ENCODE data around the gene CMTM5. TPM values are rescaled to one million over a fixed set of nuclear protein-coding genes. Genes with fewer than 3 reads are reported as not detected.

Gene CMTM5
- total RNA-seq, 1 donor from 2014 or later, result not detected

GRCh38 chr14:23356662-23357061, 20.2 kb upstream of the CMTM5 start:
- DNase-seq (ENCODE audit: low read depth), result no peak
- no peak for FAIRE-seq
- Histone ChIP-seq H3K4me3 (ENCODE audit: low read depth, low read length) (no peak overlapping the region), H3K36me3 (ENCODE audit: control insufficient read depth, insufficient read depth, low read length) (peaks cover 8% of the 10 kb centered on the region), H3K27me3 (ENCODE audit: control insufficient read depth, insufficient read depth, low read length) (peaks cover 4% of the 10 kb centered on the region)
- no peak for TF ChIP-seq CTCF (IDR thresholded peaks at IDR 0.05; ENCODE audit: insufficient read depth, low read length, severe bottlenecking)

- TF ChIP-seq CTCF (IDR thresholded peaks at IDR 0.05; ENCODE audit: insufficient read depth, low read length, severe bottlenecking), result no peak
Observed at GRCh38 chr14:23357261-23357660, 19.6 kb upstream of the CMTM5 start.

GRCh38 chr14:23358042-23358441, 18.8 kb upstream of the CMTM5 start:
- peaks cover 8% of the 10 kb centered on the region for H3K36me3 ChIP-seq (ENCODE audit: control insufficient read depth, insufficient read depth, low read length)
- no peak overlapping the region for H3K4me3 ChIP-seq (ENCODE audit: low read depth, low read length)
- FAIRE-seq (no peak), DNase-seq (ENCODE audit: low read depth) (no peak)
- peaks cover 4% of the 10 kb centered on the region for H3K27me3 ChIP-seq (ENCODE audit: control insufficient read depth, insufficient read depth, low read length)
- no peak for TF ChIP-seq CTCF (IDR thresholded peaks at IDR 0.05; ENCODE audit: insufficient read depth, low read length, severe bottlenecking)

More at GRCh38 chr14:23357261-23357660, 19.6 kb upstream of the CMTM5 start:
- Histone ChIP-seq H3K36me3 (ENCODE audit: control insufficient read depth, insufficient read depth, low read length) (peaks cover 8% of the 10 kb centered on the region), H3K4me3 (ENCODE audit: low read depth, low read length) (no peak overlapping the region), H3K27me3 (ENCODE audit: control insufficient read depth, insufficient read depth, low read length) (peaks cover 4% of the 10 kb centered on the region)
- DNase-seq (ENCODE audit: low read depth) (no peak), FAIRE-seq (no peak)

- Histone ChIP-seq H3K36me3 (ENCODE audit: control insufficient read depth, insufficient read depth, low read length) (peaks cover 8% of the 10 kb centered on the region), H3K27me3 (ENCODE audit: control insufficient read depth, insufficient read depth, low read length) (no peaks in the 10 kb centered on the region), H3K4me3 (ENCODE audit: low read depth, low read length) (no peak overlapping the region)
- FAIRE-seq, result no peak
- no peak for TF ChIP-seq CTCF (IDR thresholded peaks at IDR 0.05; ENCODE audit: insufficient read depth, low read length, severe bottlenecking)
- DNase-seq (ENCODE audit: low read depth), result no peak
Observed at GRCh38 chr14:23358553-23359166, 18.2 kb upstream of the CMTM5 start.

GRCh38 chr14:23359167-23359626, 17.6 kb upstream of the CMTM5 start:
- TF ChIP-seq CTCF (IDR thresholded peaks at IDR 0.05; ENCODE audit: insufficient read depth, low read length, severe bottlenecking), result no peak
- Histone ChIP-seq H3K36me3 (ENCODE audit: control insufficient read depth, insufficient read depth, low read length) (peaks cover 8% of the 10 kb centered on the region), H3K27me3 (ENCODE audit: control insufficient read depth, insufficient read depth, low read length) (no peaks in the 10 kb centered on the region), H3K4me3 (ENCODE audit: low read depth, low read length) (no peak overlapping the region)
- no peak for FAIRE-seq
- DNase-seq (ENCODE audit: low read depth), result no peak

All from bronchial epithelial cell (primary cell).